A549 treated with DMSO at 1 μM for 4 hours (cell line): ENCODE results near the gene EIF2AK3. TPM values are rescaled to one million over a fixed set of nuclear protein-coding genes. Genes with fewer than 3 reads are reported as not detected.

Experiments
- total RNA-seq: library from RNA; stranded (reverse); fragments of 200-300 nt; extraction: Qiagen RNA extraction; gene quantifications from 5 replicates; pipeline ENCODE4 v1.2.3, GENCODE V29; 2022; ENCODE audit warnings: low read depth

The EIF2AK3 gene
- total RNA-seq: 14.2 to 17.6 TPM (median 15.4 TPM) in 5 replicates

DNA sequence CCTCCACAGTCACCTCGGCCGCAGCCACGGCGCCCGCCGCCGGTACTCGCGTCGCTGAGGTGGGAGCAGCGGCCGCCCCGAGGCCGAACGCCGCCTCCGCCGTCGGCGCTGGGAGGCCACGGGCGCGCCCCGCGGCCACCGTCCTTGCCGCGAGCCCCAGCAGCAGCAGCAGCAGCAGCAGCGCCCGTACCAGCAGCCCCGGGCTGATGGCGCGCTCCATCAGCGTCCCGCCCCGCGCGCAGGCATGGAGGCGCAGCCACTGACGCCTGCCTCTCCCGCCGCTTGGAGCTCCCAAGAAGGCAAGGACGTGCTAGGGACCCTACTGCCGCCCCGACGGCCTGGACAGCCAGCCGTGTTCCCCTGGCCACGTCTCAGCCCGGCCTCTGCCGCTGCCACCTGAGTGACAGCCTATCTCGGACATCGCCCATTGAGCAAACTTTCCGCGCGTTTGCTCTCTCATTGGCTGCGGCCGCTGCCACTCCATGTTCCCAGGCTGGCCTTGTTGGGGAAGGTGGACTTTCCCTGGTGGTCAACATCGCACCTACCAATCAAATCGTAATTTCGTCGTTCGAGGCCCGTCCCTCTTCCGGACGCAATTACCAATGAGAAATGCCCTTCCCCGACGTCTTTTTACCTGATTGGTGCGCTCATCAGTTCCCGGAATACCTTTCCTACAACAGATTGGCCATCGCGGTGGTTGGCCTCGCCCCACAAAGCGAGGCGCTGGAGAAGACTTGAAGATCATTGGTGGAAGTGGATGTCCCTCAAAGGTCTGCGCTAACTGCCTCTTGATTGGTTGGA, at the start of gene EIF2AK3:
EIF2AK3 (minus strand) TSS at position 410 of the 801 bp plus-strand sequence; CDS start at position 220, 190 bp downstream.

Other genes with a start within 250 kb of the EIF2AK3 start
- not detected in 5 replicates for gene FOXI3, start 174.8 kb downstream of the EIF2AK3 start, total RNA-seq
- 28.1 to 32.1 TPM (median 30.4 TPM) in 5 replicates for gene RPIA, start 64.2 kb upstream of the EIF2AK3 start, total RNA-seq